Progenitor cell of endocrine pancreas (in vitro differentiated cells): ENCODE data around the gene WDR27. TPM values are rescaled to one million over a fixed set of nuclear protein-coding genes. Genes with fewer than 3 reads are reported as not detected.
A peak's percentile ranks its signal among the peaks of the same experiment; 100 is the strongest.

Source experiments
- DNase-seq: peaks from one replicate; pipeline ENCODE4 v3.0.0; 2021; ENCODE audit warnings: low spot score; ENCODE audit not compliant: unreplicated experiment
- H3K27ac Mint-ChIP-seq: 2 replicates; pipeline ENCODE4 v1.8.0; 2021; ENCODE audit warnings: mild to moderate bottlenecking, moderate library complexity, mixed read lengths
- H3K27me3 Mint-ChIP-seq: 2 replicates; pipeline ENCODE4 v1.8.0; 2021; ENCODE audit warnings: mixed read lengths
- H3K36me3 Mint-ChIP-seq: 2 replicates; pipeline ENCODE4 v1.8.0; 2022; ENCODE audit warnings: mixed read lengths; ENCODE audit not compliant: insufficient read depth
- H3K4me1 Mint-ChIP-seq: 2 replicates; pipeline ENCODE4 v1.8.0; 2021; ENCODE audit warnings: low read depth, mixed read lengths
- H3K4me3 Mint-ChIP-seq: 2 replicates; pipeline ENCODE4 v1.8.0; 2021; ENCODE audit warnings: low read depth, mild to moderate bottlenecking, moderate library complexity, mixed read lengths
- H3K9me3 Mint-ChIP-seq: 2 replicates; pipeline ENCODE4 v1.8.0; 2021; ENCODE audit warnings: low read depth, mixed read lengths
- total RNA-seq: library from RNA; stranded (reverse); gene quantifications from 2 replicates; pipeline ENCODE4 v1.2.1, GENCODE V29; 2021
- TF ChIP-seq, protein P1 (sequence below): fragments of 200-600 bp; sonication (generic); IDR thresholded peaks from one replicate; pipeline ENCODE4 v1.5.0; 2021; ENCODE audit warnings: antibody characterized with exemption, mild to moderate bottlenecking; ENCODE audit not compliant: unreplicated experiment

Gene WDR27
- total RNA-seq, 1 donor from 2014 or later = 123 TPM

DNA sequence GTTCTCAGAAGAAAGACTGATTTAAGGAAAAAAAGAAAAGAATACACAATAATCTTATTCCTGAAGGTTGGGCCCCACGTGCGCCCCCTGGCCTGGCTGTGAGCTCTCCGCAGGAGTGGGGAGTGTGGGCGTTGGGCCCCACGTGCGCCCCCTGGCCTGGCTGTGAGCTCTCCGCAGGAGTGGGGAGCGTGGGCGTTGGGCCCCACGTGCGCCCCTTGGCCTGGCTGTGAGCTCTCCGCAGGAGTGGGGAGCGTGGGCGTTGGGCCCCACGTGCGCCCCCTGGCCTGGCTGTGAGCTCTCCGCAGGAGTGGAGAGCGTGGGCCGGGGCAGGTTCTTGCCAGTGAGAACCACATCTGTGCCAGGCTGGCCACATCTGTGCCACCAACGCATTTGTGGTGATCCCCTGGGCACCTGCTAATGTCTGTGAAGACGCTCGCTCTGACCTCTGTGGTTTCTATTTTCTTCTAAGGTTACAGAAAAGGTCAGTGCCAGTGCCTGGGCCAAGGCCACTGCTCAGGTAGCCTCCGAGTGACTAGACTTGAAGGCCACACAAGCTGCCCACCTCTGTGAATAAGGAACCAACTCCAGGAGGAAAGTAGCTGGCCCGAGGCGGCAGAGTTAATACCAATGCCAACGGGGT is 41.0 kb downstream of the WDR27 start:
- Mint-ChIP-seq H3K36me3 (peaks cover 24% of the 10 kb centered on the region), H3K4me3 (no peak overlapping the region), H3K4me1 (no peaks in the 10 kb centered on the region), H3K9me3 (no peaks in the 10 kb centered on the region), H3K27me3 (no peaks in the 10 kb centered on the region), H3K27ac (no peak overlapping the region)
- DNase-seq = no peak
- TF ChIP-seq, protein P1, sequence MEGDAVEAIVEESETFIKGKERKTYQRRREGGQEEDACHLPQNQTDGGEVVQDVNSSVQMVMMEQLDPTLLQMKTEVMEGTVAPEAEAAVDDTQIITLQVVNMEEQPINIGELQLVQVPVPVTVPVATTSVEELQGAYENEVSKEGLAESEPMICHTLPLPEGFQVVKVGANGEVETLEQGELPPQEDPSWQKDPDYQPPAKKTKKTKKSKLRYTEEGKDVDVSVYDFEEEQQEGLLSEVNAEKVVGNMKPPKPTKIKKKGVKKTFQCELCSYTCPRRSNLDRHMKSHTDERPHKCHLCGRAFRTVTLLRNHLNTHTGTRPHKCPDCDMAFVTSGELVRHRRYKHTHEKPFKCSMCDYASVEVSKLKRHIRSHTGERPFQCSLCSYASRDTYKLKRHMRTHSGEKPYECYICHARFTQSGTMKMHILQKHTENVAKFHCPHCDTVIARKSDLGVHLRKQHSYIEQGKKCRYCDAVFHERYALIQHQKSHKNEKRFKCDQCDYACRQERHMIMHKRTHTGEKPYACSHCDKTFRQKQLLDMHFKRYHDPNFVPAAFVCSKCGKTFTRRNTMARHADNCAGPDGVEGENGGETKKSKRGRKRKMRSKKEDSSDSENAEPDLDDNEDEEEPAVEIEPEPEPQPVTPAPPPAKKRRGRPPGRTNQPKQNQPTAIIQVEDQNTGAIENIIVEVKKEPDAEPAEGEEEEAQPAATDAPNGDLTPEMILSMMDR = no peak

DNA sequence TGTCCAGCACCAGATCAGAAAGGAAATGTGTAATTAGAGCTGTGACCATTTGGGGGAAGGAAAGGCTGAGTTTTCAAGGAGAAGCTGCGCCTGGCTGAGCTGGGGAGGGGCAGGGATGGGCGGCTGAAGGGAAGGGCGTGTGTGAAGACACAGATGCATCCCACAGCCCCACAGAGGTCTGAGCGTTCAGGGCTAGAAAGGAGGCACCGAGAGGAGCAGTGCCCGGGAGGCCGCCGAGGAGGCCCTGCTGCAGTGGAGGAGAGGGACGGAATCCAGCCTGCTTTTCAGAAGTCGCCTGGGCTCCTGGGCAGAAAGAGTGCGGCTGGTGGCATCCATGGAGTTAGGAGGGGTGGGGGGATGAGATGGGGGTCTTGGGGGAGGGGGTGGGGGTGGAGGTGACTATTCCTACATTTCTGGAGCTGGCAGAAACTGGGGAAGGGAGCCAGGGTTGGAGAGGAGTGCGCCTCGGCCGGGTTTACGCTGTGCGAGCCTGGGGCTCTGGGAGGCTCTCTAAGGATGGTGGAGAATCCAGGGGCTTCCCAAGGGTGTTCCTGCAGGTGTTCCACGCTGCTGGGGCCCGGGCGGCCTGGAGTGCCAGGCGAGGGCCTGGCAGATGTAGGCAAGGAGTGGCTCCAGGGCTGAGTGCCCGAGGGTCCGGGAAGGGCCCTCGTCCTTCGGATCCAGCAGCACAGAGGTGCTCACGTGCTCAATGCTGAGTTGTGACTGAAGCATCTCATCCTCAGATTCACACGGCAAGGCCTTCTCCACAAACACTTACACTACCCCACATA is 41.8 kb downstream of the WDR27 start:
- H3K4me1 Mint-ChIP-seq = peaks cover 3% of the 10 kb centered on the region
- H3K4me3 Mint-ChIP-seq = no peak overlapping the region
- H3K9me3 Mint-ChIP-seq = no peaks in the 10 kb centered on the region
- TF ChIP-seq, protein P1 = no peak
- no peaks in the 10 kb centered on the region for H3K27me3 Mint-ChIP-seq
- no peak overlapping the region for H3K27ac Mint-ChIP-seq
- DNase-seq = no peak
- H3K36me3 Mint-ChIP-seq = peaks cover 28% of the 10 kb centered on the region

DNA sequence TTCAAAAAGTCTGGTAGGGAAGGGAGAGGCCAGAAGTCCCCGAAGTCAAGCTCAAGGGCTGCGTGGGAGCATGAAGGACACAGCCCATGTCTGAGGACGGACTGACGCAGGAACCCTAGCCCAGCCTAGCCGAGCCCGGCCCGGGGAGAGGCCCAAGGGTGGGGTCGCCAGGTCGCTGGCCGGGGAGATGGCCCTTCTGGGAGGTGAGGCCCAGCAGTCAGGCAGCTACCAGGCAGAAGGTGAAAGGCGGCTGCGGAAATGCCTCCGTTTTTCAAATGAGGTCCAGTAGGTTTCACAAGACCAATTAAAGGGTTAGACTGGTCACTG is 44.6 kb downstream of the WDR27 start:
- no peaks in the 10 kb centered on the region for H3K9me3 Mint-ChIP-seq
- no peak for DNase-seq
- H3K27me3 Mint-ChIP-seq = no peaks in the 10 kb centered on the region
- H3K4me3 Mint-ChIP-seq = no peak overlapping the region
- no peak overlapping the region for H3K27ac Mint-ChIP-seq
- peaks cover 4% of the 10 kb centered on the region for H3K4me1 Mint-ChIP-seq
- TF ChIP-seq, protein P1 = no peak
- peaks cover 23% of the 10 kb centered on the region for H3K36me3 Mint-ChIP-seq

DNA sequence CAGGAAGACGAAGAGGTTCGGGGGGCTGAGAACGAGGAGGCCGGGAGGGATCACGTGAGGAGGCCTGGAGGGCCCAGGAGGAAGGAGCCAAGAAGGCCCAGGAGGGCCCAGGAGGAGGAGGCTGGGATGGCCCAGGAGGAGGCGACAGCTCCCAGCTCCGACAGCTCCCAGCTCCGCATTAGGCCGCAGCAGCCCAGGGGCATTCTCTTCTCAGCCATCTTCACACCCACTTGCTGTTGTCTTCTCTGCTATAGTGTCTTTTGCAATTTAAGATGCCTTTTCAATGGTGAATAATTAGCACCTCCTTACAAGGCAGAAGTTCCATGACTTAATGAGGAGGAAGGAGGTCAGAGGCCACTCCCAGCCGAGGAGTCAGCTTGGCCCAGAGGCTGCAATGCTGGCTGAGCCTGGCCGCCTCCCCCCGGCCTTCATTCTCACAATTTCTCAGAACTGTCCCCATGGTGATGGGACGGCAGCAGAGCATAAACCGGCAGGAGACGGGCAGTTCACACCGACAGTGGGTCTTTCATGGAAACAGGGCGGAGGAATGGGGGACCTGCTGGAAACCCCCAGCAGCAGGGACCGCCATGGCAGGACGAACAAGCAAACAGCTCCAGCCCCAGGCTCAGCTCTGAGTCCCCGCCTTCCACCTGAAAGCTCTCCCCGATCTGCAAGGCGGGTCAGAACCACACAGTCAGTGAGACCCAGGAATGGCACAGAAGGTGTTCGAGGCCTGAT is 45.1 kb downstream of the WDR27 start:
- H3K27ac Mint-ChIP-seq = no peak overlapping the region
- H3K4me1 Mint-ChIP-seq = peaks cover 4% of the 10 kb centered on the region
- DNase-seq = no peak
- TF ChIP-seq, protein P1 = no peak
- no peaks in the 10 kb centered on the region for H3K27me3 Mint-ChIP-seq
- H3K9me3 Mint-ChIP-seq = no peaks in the 10 kb centered on the region
- H3K4me3 Mint-ChIP-seq = no peak overlapping the region
- peaks cover 25% of the 10 kb centered on the region for H3K36me3 Mint-ChIP-seq

DNA sequence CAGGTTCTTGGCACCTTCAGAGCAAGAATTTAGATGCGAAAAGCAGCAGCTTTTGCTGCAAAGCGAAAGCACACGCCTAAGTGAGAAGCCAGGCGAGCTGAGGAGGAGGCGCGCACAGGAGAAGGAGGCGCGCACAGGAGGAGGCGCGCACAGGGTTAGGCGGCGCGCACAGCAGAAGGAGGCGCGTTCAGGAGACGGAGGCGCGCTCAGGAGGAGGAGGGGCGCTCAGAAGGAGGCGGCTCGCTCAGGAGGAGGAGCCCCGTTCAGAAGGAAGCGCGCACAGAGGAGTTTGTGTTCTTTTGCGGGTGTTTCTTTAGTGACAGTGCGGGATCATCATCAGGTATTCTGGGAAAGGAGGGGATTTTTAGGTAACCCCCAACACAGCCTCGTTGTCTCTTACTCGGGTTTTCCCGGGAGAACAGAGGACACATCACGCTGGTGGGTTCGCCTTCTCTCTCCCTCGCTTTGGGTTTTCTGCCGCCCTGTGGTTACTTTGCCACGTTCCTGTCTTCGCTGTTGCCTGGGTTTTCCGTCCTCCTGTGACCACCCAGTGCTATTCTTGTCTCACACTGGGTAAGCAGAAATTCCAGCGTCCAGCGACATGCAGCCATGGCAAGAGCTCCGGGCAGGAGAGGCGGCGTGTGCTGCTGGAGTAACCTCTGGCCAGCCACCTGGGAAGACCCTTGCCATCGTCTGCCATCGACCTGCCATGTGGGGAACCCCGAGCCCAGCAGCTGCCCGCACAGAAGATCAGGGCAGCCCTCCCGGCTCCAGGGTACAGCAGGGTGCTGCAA is 47.0 kb downstream of the WDR27 start:
- peak; percentile 23 for DNase-seq
- TF ChIP-seq, protein P1 = no peak
- Mint-ChIP-seq H3K27ac (peak overlapping the region; percentile 78), H3K9me3 (no peaks in the 10 kb centered on the region), H3K27me3 (no peaks in the 10 kb centered on the region), H3K36me3 (peaks cover 25% of the 10 kb centered on the region), H3K4me3 (peak overlapping the region; percentile 78), H3K4me1 (peaks cover 4% of the 10 kb centered on the region)
